ENCODE results near the gene TMIE. TPM values are rescaled to one million over a fixed set of nuclear protein-coding genes. Genes with fewer than 3 reads are reported as not detected.

Gene TMIE
- total and polyA plus RNA-seq, 2 of the 4 experiments (the other 2 are of a cell fraction), result 0.12 TPM; not detected in 1

GRCh38 chr3:46659285-46659684 is 41.9 kb upstream of the TMIE start:
- ChIA-PET POLR2A (ENCODE audit: unreplicated experiment) (no interaction called here), CTCF (no interaction called here)
- H4K20me1 ChIP-seq (ENCODE audit: insufficient read depth, low read length), result no peaks in the 10 kb centered on the region
- dilution Hi-C loops (cut with HindIII; ENCODE audit: low sequenced_read_pairs, unreplicated experiment) (no loop called here), intact Hi-C loops (cut with micrococcal nuclease) (no loop called here), in situ Hi-C loops (cut with MboI; ENCODE audit: low sequenced_read_pairs) (no loop called here)
- no peak overlapping the region for H2AK9ac ChIP-seq (replicated peaks; ENCODE audit: low read depth, low read length, poor library complexity)
- H2BK20ac ChIP-seq (ENCODE audit: low read depth, low read length), result no peak overlapping the region
- H3K23ac ChIP-seq (ENCODE audit: low read depth, low read length), result no peak overlapping the region
- peak overlapping the region; percentile 28; the same call in 1 of the 2 replicates for H2AK5ac ChIP-seq (ENCODE audit: low read depth, low read length)
- peak overlapping the region; percentile 17; the same call in 1 of the 2 replicates for H3K18ac ChIP-seq (ENCODE audit: low read depth, low read length)
- peaks cover 27% of the 10 kb centered on the region for H3K4me1 ChIP-seq (ENCODE audit: control insufficient read depth, insufficient read depth, low read length)
- H3K56ac ChIP-seq (ENCODE audit: extremely low read depth, insufficient read depth, low read length), result no peak overlapping the region
- no peak overlapping the region for H2BK5ac ChIP-seq (ENCODE audit: low read depth, low read length, poor library complexity, severe bottlenecking)
- no peak overlapping the region for H4K91ac ChIP-seq (ENCODE audit: insufficient read depth, low read depth, low read length)
- no peak overlapping the region for H3K4me3 ChIP-seq (ENCODE audit: insufficient read depth, low read depth, low read length)
- H4K8ac ChIP-seq (ENCODE audit: low read depth in 2 of 2, low read length in 2 of 2), result no peak overlapping the region
- BruUV-seq (replicated peaks), result no TSS peak
- DNase-seq (no peak), ATAC-seq (ENCODE audit: low read depth) (peak; percentile 19; the same call in 1 of the 2 replicates)
- WGBS, 2 experiments (ENCODE audit: extremely low coverage in 2 of 2, insufficient read length in 1 of 2), result 86% methylated on average over 4 of the region's 8 CpGs; no CpG with 5 or more reads in 1 of the 2 experiments
- no peak overlapping the region for H3K4ac ChIP-seq (ENCODE audit: low read depth, low read length)
- H2BK15ac ChIP-seq (ENCODE audit: low read depth, low read length), result no peak overlapping the region
- H3K9me3 ChIP-seq (ENCODE audit: control insufficient read depth, insufficient read depth, low read length), result no peaks in the 10 kb centered on the region; the same call in 1 of the 2 replicates
- no peaks in the 10 kb centered on the region for H3K79me1 ChIP-seq (ENCODE audit: low read depth in 1 of 2, low read length in 2 of 2)
- H3K27ac ChIP-seq (ENCODE audit: insufficient read depth, low read length), result no peak overlapping the region
- no peak overlapping the region for H4K5ac ChIP-seq (ENCODE audit: low read depth, low read length)
- H2BK120ac ChIP-seq (ENCODE audit: low read depth, low read length), result no peak overlapping the region
- H2AFZ ChIP-seq (replicated peaks; ENCODE audit: low read length, poor library complexity), result no peak overlapping the region
- no peaks in the 10 kb centered on the region; the same call in 1 of the 2 replicates for H3K9me1 ChIP-seq (ENCODE audit: insufficient read depth, low read length)
- no peak overlapping the region for H3K9ac ChIP-seq (ENCODE audit: low read depth, low read length)
- TF ChIP-seq MAZ (IDR thresholded peaks at IDR 0.05; ENCODE audit: borderline replicate concordance, low read depth, low read length) (no peak), USF2 (IDR thresholded peaks at IDR 0.05; ENCODE audit: low read depth, low read length) (no peak), ELK1 (IDR thresholded peaks at IDR 0.05; ENCODE audit: borderline replicate concordance, low read depth, low read length) (no peak), FOS (IDR thresholded peaks at IDR 0.05; ENCODE audit: low read depth, low read length) (no peak), CTCF (conservative IDR thresholded peaks at IDR 0.05; ENCODE audit: low read depth, low read length) (no peak), SMC3 (IDR thresholded peaks at IDR 0.05; ENCODE audit: low read depth, low read length) (no peak), POLR2A (IDR thresholded peaks at IDR 0.05; ENCODE audit: low read depth, low read length) (no peak), BHLHE40 (IDR thresholded peaks at IDR 0.05; ENCODE audit: low read depth, low read length) (no peak), MAFK (IDR thresholded peaks at IDR 0.05; ENCODE audit: low read depth, low read length) (no peak), NFE2L2 (IDR thresholded peaks at IDR 0.05; ENCODE audit: low read depth, low read length) (no peak), MXI1 (IDR thresholded peaks at IDR 0.05; ENCODE audit: borderline replicate concordance, low read depth, low read length) (no peak), RCOR1 (IDR thresholded peaks at IDR 0.05; ENCODE audit: insufficient replicate concordance, low read length) (no peak)
- peaks cover 2% of the 10 kb centered on the region for H3K27me3 ChIP-seq (ENCODE audit: control insufficient read depth, insufficient read depth, low read length)
- no peak overlapping the region for H3K4me2 ChIP-seq (ENCODE audit: low read depth, low read length)
- no peak overlapping the region for H3K14ac ChIP-seq (replicated peaks; ENCODE audit: low read depth, low read length)
- no peaks in the 10 kb centered on the region for H3K36me3 ChIP-seq (ENCODE audit: control insufficient read depth, insufficient read depth, low read length)

Data from IMR-90 (cell line).